Bronchial epithelial cell (primary cell): ENCODE results near the gene SDK2. TPM values are rescaled to one million over a fixed set of nuclear protein-coding genes. Genes with fewer than 3 reads are reported as not detected.

Experiments
- DNase-seq: peaks from one replicate; pipeline ENCODE4 v3.0.0-alpha.2; 2010; ENCODE audit warnings: low read depth
- FAIRE-seq: peaks from 2 replicates; lab custom pipeline; 2011; peaks lifted over from hg19 to GRCh38; lab: Jason Lieb, UNC
- H3K27me3 ChIP-seq: 2 replicates; pipeline ENCODE4 v1.5.1; 2011; ENCODE audit warnings: low read length; ENCODE audit not compliant: control insufficient read depth, insufficient read depth
- H3K36me3 ChIP-seq: 2 replicates; pipeline ENCODE4 v1.5.1; 2011; ENCODE audit warnings: low read length; ENCODE audit not compliant: control insufficient read depth, insufficient read depth
- H3K4me3 ChIP-seq: 2 replicates; pipeline ENCODE4 v1.5.1; 2011; ENCODE audit warnings: mild to moderate bottlenecking, low read depth, low read length, control low read depth
- CTCF ChIP-seq: IDR thresholded peaks from 2 replicates; pipeline ENCODE4 v1.5.1; 2011; ENCODE audit warnings: mild to moderate bottlenecking, moderate library complexity, low read length, control low read depth, inconsistent platforms; ENCODE audit not compliant: insufficient read depth, severe bottlenecking
- total RNA-seq: library from RNA; depleted of rRNA; stranded (reverse); fragments of >200 nt; gene quantifications from 2 replicates; pipeline ENCODE4 v1.2.1, GENCODE V29; 2014

SDK2 gene
- total RNA-seq, 1 donor from 2014 or later: 2.1 TPM

- Histone ChIP-seq H3K4me3 (no peak overlapping the region), H3K36me3 (no peaks in the 10 kb centered on the region), H3K27me3 (no peaks in the 10 kb centered on the region)
- DNase-seq (no peak), FAIRE-seq (no peak)
- no peak for TF ChIP-seq CTCF
Measured at GRCh38 chr17:73522696-73523095, 121.5 kb downstream of the SDK2 start.

- Histone ChIP-seq H3K27me3 (no peaks in the 10 kb centered on the region), H3K4me3 (no peak overlapping the region), H3K36me3 (no peaks in the 10 kb centered on the region)
- no peak for TF ChIP-seq CTCF
- FAIRE-seq (no peak), DNase-seq (no peak)
Measured at GRCh38 chr17:73522107-73522506, 122.1 kb downstream of the SDK2 start.

DNA sequence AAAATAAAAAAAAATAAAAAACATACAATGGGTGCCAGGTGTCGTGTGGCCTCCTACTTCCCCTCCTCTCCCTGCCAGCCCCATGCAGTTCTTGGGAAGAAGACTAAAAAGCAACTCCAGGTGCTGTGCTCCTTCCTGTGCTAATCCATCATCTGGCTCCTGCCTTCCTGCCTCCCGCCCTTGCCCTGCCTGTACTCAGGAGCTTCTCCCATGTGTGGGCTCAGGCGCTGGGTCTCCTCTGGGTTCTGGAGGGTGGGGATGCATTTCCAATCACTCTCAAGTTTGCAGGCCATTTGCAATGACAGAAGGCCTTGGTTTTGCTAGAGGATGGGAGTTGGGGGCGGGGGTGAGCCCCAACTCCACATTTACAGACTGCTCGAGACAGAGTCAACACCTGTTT, 122.9 kb downstream of the SDK2 start:
- Histone ChIP-seq H3K36me3 (no peaks in the 10 kb centered on the region), H3K4me3 (no peak overlapping the region), H3K27me3 (no peaks in the 10 kb centered on the region)
- TF ChIP-seq CTCF: no peak
- DNase-seq (no peak), FAIRE-seq (no peak)

DNA sequence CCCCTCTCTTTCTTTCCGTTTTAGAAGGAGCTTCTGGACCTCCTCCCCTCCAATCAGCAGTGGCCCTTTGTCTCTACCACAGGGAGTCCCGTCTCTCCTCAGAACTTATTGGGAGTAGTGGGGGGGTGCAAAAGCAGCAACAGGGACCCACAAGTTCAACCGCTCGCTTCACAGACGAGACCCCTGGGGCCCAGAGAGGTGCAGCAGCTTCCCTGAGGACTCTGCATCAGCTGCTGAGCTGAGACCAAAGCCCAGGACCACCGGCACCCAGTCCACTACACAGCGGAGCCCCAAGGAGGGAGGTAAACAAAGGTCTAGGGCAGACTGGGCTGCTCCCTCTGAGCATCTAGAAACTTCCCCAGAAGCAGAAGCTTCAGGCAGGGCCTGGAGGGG, 123.9 kb downstream of the SDK2 start:
- H3K4me3 ChIP-seq: no peak overlapping the region
- TF ChIP-seq CTCF: no peak
- H3K27me3 ChIP-seq: no peaks in the 10 kb centered on the region
- H3K36me3 ChIP-seq: no peaks in the 10 kb centered on the region
- no peak for DNase-seq
- no peak for FAIRE-seq

DNA sequence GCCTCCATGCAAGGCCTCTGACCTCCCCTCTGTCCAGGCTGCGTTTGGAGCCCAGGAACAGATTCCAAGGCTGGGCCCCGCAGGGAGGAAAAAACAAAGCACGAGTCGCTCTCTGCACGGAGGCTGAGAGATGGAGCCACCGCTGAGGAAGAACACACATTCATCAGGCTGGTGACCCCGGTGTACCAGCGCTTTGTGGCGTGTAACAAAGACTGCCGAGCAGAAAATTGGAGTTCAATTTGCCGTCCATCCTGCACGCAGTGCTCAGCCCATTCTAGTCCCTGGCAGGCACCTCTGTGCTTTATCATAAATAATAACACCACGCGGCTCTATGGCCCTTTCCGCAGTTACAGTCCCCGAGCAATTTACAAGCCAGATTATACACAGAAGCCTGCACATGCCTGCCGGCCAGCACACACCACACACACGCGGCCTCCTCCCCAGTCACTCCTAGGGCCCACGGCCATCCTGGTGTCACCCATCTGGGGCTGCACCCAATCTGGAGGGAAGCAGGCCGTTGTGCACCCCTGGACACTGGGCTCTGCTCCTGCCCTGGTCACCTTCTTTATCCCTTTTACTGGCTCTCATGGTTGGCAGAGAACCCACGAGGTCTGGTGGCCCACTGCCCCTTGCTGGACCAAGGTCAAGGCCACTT, 124.4 kb downstream of the SDK2 start:
- Histone ChIP-seq H3K36me3 (no peaks in the 10 kb centered on the region), H3K27me3 (no peaks in the 10 kb centered on the region), H3K4me3 (no peak overlapping the region)
- DNase-seq (no peak), FAIRE-seq (no peak)
- no peak for TF ChIP-seq CTCF

DNA sequence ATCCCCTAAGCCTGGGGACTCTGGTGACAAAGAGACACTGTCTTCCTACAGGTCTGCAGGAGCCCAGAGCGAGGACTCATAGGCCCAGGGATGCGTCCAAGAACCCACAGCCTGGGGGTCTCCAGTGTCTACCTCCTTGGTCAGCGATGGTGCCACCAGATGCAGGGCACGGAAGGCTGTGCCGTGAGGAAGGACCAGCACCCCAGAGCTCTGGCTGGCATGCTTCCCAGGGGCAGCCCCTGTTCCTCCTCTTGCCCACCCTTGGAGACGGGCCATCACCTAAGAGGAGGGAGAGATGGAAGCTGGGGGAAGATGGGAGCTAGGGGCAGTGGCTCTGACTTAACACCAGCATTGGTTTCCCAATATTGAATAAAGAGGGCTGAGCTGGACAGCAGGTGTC, 125.2 kb downstream of the SDK2 start:
- Histone ChIP-seq H3K27me3 (no peaks in the 10 kb centered on the region), H3K4me3 (no peak overlapping the region), H3K36me3 (no peaks in the 10 kb centered on the region)
- no peak for TF ChIP-seq CTCF
- DNase-seq (no peak), FAIRE-seq (no peak)
